HEK293 (cell line): Measurements from ENCODE around the gene SYNGR1.

ENCODE experiments used
- CTCF ChIA-PET: fragments of 350-600 bp; formaldehyde crosslinking; extraction: SDS; loops from one replicate; lab custom pipeline; 2021; ENCODE audit warnings: antibody characterized with exemption; lab: Yijun Ruan, JAX
- POLR2A ChIA-PET: fragments of 300-600 bp; formaldehyde crosslinking; extraction: SDS; loops from one replicate; lab custom pipeline; 2020; ENCODE audit warnings: antibody characterized with exemption, inconsistent platforms; lab: Yijun Ruan, JAX
- H3K27ac ChIP-seq: fragments of 200-500 bp; sonication (Bioruptor generic); 2 replicates; pipeline ENCODE4 v1.5.1; 2014; ENCODE audit warnings: low read depth, low read length, control low read depth, inconsistent platforms; ENCODE audit errors: extremely low read depth
- H3K36me3 ChIP-seq, 2 experiments: fragments of 200-500 bp in 1 of 2; sonication (Bioruptor generic) in 1 of 2; 1 replicate in 1 of 2; 2 replicates in 1 of 2; pipeline ENCODE4 v1.5.1; 2014 to 2017; ENCODE audit warnings: inconsistent platforms in 2 of 2, low read length in 2 of 2; ENCODE audit not compliant: control insufficient read depth in 2 of 2, insufficient read depth in 1 of 2
- H3K4me1 ChIP-seq: fragments of 200-500 bp; sonication (Bioruptor generic); 2 replicates; pipeline ENCODE4 v1.5.1; 2014; ENCODE audit warnings: mild to moderate bottlenecking, low read length, inconsistent platforms; ENCODE audit not compliant: control insufficient read depth, insufficient read depth
- H3K4me3 ChIP-seq: 2 replicates; pipeline ENCODE4 v1.5.1; 2011; ENCODE audit warnings: low read depth, mild to moderate bottlenecking, control low read depth, low read length, moderate library complexity
- H3K9me3 ChIP-seq: fragments of 200-500 bp; sonication (Bioruptor generic); 2 replicates; pipeline ENCODE4 v1.5.1; 2014; ENCODE audit warnings: low read depth, low read length, inconsistent platforms; ENCODE audit not compliant: control insufficient read depth, insufficient read depth
- BCL11A ChIP-seq: fragments of 450-650 bp; formaldehyde crosslinking; IDR thresholded peaks from 2 replicates; pipeline ENCODE4 v1.5.1; 2016; ENCODE audit warnings: low read depth, missing biosample characterization, missing genetic modification characterization
- HOXC10 ChIP-seq: sonication (generic); formaldehyde crosslinking; IDR thresholded peaks from 2 replicates; pipeline ENCODE4 v1.8.1; 2023; ENCODE audit warnings: mild to moderate bottlenecking, missing genetic modification reagents
- HOXD13 ChIP-seq: sonication (generic); formaldehyde crosslinking; IDR thresholded peaks from 2 replicates; pipeline ENCODE4 v1.8.0; 2022; ENCODE audit warnings: missing genetic modification reagents, borderline replicate concordance
- ZBTB1 ChIP-seq: fragments of 450-650 bp; formaldehyde crosslinking; IDR thresholded peaks from 2 replicates; pipeline ENCODE4 v1.5.1; 2016; ENCODE audit warnings: missing biosample characterization, missing genetic modification characterization
- ZBTB17 ChIP-seq: fragments of 450-650 bp; formaldehyde crosslinking; IDR thresholded peaks from 2 replicates; pipeline ENCODE4 v1.5.1; 2016; ENCODE audit warnings: missing biosample characterization, missing genetic modification characterization
- ZEB2 ChIP-seq: fragments of 450-650 bp; formaldehyde crosslinking; IDR thresholded peaks from 2 replicates; pipeline ENCODE4 v1.5.1; 2016; ENCODE audit warnings: missing biosample characterization, missing genetic modification characterization
- ZFP69B ChIP-seq: fragments of 450-650 bp; formaldehyde crosslinking; IDR thresholded peaks from 2 replicates; pipeline ENCODE4 v1.5.1; 2016; ENCODE audit warnings: missing biosample characterization, missing genetic modification characterization
- ZNF174 ChIP-seq: fragments of 450-650 bp; formaldehyde crosslinking; IDR thresholded peaks from 2 replicates; pipeline ENCODE4 v1.5.0; 2017; ENCODE audit warnings: missing biosample characterization, mild to moderate bottlenecking, missing genetic modification characterization
- ZNF211 ChIP-seq: fragments of 450-650 bp; formaldehyde crosslinking; IDR thresholded peaks from 2 replicates; pipeline ENCODE4 v1.5.1; 2016; ENCODE audit warnings: low read depth, missing biosample characterization, missing genetic modification characterization
- ZNF292 ChIP-seq: fragments of 450-650 bp; formaldehyde crosslinking; IDR thresholded peaks from 2 replicates; pipeline ENCODE4 v1.5.1; 2016; ENCODE audit warnings: low read depth, missing biosample characterization, missing genetic modification characterization, borderline replicate concordance
- ZNF311 ChIP-seq: fragments of 450-650 bp; formaldehyde crosslinking; IDR thresholded peaks from 2 replicates; pipeline ENCODE4 v1.5.1; 2017; ENCODE audit warnings: missing biosample characterization, missing genetic modification characterization, borderline replicate concordance
- ZNF426 ChIP-seq: fragments of 450-650 bp; formaldehyde crosslinking; IDR thresholded peaks from 2 replicates; pipeline ENCODE4 v1.5.1; 2017; ENCODE audit warnings: missing biosample characterization, missing genetic modification characterization, mild to moderate bottlenecking, inconsistent platforms, moderate library complexity
- ZNF549 ChIP-seq: fragments of 450-650 bp; IDR thresholded peaks from 2 replicates; pipeline ENCODE4 v1.5.1; 2018; ENCODE audit warnings: missing biosample characterization, missing genetic modification characterization, mild to moderate bottlenecking, inconsistent platforms, moderate library complexity
- ZNF660 ChIP-seq: fragments of 450-650 bp; IDR thresholded peaks from 2 replicates; pipeline ENCODE4 v1.5.1; 2018; ENCODE audit warnings: missing biosample characterization, mild to moderate bottlenecking, missing genetic modification characterization
- ZNF664 ChIP-seq: fragments of 450-650 bp; formaldehyde crosslinking; IDR thresholded peaks from 2 replicates; pipeline ENCODE4 v1.5.1; 2016; ENCODE audit warnings: missing biosample characterization, missing genetic modification characterization
- ZNF701 ChIP-seq: fragments of 450-650 bp; formaldehyde crosslinking; IDR thresholded peaks from 2 replicates; pipeline ENCODE4 v1.5.1; 2016; ENCODE audit warnings: missing biosample characterization, missing genetic modification characterization
- ZNF776 ChIP-seq: fragments of 450-650 bp; formaldehyde crosslinking; IDR thresholded peaks from 2 replicates; pipeline ENCODE4 v1.5.0; 2017; ENCODE audit warnings: missing biosample characterization, missing genetic modification characterization, borderline replicate concordance
- ZSCAN23 ChIP-seq: fragments of 450-650 bp; formaldehyde crosslinking; IDR thresholded peaks from 2 replicates; pipeline ENCODE4 v1.5.1; 2016; ENCODE audit warnings: missing biosample characterization, missing genetic modification characterization
- TF ChIP-seq, protein P1 (sequence below): fragments of 450-650 bp; formaldehyde crosslinking; IDR thresholded peaks from 2 replicates; pipeline ENCODE4 v1.5.1; 2017; ENCODE audit warnings: missing biosample characterization, missing genetic modification characterization
- TF ChIP-seq, protein P2 (sequence below): sonication (generic); formaldehyde crosslinking; IDR thresholded peaks from 2 replicates; pipeline ENCODE4 v1.8.1; 2022; ENCODE audit warnings: mild to moderate bottlenecking, moderate library complexity, missing genetic modification reagents
- TF ChIP-seq, protein P3 (sequence below): fragments of 450-650 bp; formaldehyde crosslinking; IDR thresholded peaks from 2 replicates; pipeline ENCODE4 v1.5.1; 2016; ENCODE audit warnings: missing biosample characterization, missing genetic modification characterization
- TF ChIP-seq, protein P4 (sequence below): fragments of 450-650 bp; formaldehyde crosslinking; IDR thresholded peaks from 2 replicates; pipeline ENCODE4 v1.5.1; 2016; ENCODE audit warnings: missing biosample characterization, missing genetic modification characterization
- TF ChIP-seq, protein P5 (sequence below): fragments of 450-650 bp; formaldehyde crosslinking; IDR thresholded peaks from 2 replicates; pipeline ENCODE4 v1.5.1; 2016; ENCODE audit warnings: missing biosample characterization, missing genetic modification characterization

SYNGR1 gene, protein sequence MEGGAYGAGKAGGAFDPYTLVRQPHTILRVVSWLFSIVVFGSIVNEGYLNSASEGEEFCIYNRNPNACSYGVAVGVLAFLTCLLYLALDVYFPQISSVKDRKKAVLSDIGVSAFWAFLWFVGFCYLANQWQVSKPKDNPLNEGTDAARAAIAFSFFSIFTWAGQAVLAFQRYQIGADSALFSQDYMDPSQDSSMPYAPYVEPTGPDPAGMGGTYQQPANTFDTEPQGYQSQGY

DNA sequence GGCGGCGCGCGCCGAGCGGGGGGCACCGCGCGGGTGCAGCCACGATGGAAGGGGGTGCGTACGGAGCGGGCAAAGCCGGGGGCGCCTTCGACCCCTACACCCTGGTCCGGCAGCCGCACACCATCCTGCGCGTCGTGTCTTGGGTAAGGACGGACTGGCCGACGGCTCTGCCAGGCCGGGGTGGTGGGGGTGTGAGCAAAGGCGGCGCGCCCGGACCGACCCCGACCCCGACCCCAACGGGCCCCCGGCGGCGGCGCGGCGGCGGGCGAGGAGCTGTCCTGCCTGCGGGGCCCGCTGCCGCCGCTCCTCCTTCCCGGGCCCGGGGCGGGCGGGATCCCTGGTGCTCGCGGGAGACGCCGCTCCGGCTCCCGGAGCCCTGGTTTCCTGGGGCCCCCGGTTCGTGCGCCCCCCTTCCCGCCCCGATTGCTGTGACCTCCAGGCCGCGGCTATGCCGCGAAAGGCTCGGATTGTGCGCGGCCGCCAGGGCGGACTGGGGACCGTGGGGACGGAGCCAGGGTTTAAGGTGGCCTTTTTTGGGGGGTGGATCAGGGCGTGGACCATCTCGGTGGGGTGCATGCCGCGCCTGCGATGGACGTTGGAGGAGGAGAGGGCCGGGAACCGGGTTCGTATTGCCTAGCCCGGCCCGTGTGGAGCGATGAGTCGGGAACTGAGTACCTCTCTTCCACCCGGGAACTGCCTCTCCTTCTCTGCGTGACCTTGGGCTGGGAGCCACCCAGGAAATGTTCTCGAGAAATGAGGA lies at the start of gene SYNGR1:
SYNGR1 (plus strand) TSS at position 25 of the 760 bp plus-strand sequence; CDS start at position 45, 20 bp downstream.
- Histone ChIP-seq H3K36me3 (no peaks in the 10 kb centered on the region), H3K27ac (peak within 1 kb of the TSS; percentile 74), H3K4me1 (peaks cover 15% of the 10 kb centered on the region), H3K9me3 (no peaks in the 10 kb centered on the region), H3K4me3 (peak within 1 kb of the TSS; percentile 76)
- POLR2A ChIA-PET = interaction anchor here (1.0 to 2.0 kb wide), 3 partner anchors 8 to 170 kb away, joined by 3 to 15 read pairs (median 4); partner anchors contain the start of genes ATF4 and RPL3
- CTCF ChIA-PET = interaction anchor here (0.7 to 1.9 kb wide), 4 partner anchors 19 to 54 kb away, joined by 3 to 8 read pairs (median 3); no protein-coding TSS in a partner anchor
- TF ChIP-seq HOXC10 (CRISPR knock-in tag) (no peak), ZNF174 (tag by site-specific recombination) (no peak), ZFP69B (tag by site-specific recombination) (no peak), ZNF311 (no peak), ZSCAN23 (tag by site-specific recombination) (no peak), BCL11A (tag by site-specific recombination) (no peak), ZNF701 (tag by site-specific recombination) (no peak), HOXD13 (CRISPR knock-in tag) (no peak), ZEB2 (tag by site-specific recombination) (0 out of 2 replicates have a peak, but pooled peaks have one; percentile 22), ZBTB17 (no peak), ZNF211 (tag by site-specific recombination) (no peak), ZNF664 (no peak), ZNF549 (tag by site-specific recombination) (no peak), ZNF292 (tag by site-specific recombination) (0 out of 2 replicates have a peak, but pooled peaks have one; percentile 7), ZNF660 (tag by site-specific recombination) (no peak), ZNF426 (tag by site-specific recombination) (no peak), ZNF776 (tag by site-specific recombination) (no peak), ZBTB1 (tag by site-specific recombination) (no peak)
- TF ChIP-seq, protein P1, sequence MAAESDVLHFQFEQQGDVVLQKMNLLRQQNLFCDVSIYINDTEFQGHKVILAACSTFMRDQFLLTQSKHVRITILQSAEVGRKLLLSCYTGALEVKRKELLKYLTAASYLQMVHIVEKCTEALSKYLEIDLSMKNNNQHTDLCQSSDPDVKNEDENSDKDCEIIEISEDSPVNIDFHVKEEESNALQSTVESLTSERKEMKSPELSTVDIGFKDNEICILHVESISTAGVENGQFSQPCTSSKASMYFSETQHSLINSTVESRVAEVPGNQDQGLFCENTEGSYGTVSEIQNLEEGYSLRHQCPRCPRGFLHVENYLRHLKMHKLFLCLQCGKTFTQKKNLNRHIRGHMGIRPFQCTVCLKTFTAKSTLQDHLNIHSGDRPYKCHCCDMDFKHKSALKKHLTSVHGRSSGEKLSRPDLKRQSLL (tag by site-specific recombination) = no peak
- TF ChIP-seq, protein P2, sequence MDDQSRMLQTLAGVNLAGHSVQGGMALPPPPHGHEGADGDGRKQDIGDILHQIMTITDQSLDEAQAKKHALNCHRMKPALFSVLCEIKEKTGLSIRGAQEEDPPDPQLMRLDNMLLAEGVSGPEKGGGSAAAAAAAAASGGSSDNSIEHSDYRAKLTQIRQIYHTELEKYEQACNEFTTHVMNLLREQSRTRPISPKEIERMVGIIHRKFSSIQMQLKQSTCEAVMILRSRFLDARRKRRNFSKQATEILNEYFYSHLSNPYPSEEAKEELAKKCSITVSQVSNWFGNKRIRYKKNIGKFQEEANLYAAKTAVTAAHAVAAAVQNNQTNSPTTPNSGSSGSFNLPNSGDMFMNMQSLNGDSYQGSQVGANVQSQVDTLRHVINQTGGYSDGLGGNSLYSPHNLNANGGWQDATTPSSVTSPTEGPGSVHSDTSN (CRISPR knock-in tag) = no peak
- TF ChIP-seq, protein P3, sequence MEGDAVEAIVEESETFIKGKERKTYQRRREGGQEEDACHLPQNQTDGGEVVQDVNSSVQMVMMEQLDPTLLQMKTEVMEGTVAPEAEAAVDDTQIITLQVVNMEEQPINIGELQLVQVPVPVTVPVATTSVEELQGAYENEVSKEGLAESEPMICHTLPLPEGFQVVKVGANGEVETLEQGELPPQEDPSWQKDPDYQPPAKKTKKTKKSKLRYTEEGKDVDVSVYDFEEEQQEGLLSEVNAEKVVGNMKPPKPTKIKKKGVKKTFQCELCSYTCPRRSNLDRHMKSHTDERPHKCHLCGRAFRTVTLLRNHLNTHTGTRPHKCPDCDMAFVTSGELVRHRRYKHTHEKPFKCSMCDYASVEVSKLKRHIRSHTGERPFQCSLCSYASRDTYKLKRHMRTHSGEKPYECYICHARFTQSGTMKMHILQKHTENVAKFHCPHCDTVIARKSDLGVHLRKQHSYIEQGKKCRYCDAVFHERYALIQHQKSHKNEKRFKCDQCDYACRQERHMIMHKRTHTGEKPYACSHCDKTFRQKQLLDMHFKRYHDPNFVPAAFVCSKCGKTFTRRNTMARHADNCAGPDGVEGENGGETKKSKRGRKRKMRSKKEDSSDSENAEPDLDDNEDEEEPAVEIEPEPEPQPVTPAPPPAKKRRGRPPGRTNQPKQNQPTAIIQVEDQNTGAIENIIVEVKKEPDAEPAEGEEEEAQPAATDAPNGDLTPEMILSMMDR (tag by site-specific recombination) = 0 out of 2 replicates have a peak, but pooled peaks have one; percentile 11
- TF ChIP-seq, protein P4, sequence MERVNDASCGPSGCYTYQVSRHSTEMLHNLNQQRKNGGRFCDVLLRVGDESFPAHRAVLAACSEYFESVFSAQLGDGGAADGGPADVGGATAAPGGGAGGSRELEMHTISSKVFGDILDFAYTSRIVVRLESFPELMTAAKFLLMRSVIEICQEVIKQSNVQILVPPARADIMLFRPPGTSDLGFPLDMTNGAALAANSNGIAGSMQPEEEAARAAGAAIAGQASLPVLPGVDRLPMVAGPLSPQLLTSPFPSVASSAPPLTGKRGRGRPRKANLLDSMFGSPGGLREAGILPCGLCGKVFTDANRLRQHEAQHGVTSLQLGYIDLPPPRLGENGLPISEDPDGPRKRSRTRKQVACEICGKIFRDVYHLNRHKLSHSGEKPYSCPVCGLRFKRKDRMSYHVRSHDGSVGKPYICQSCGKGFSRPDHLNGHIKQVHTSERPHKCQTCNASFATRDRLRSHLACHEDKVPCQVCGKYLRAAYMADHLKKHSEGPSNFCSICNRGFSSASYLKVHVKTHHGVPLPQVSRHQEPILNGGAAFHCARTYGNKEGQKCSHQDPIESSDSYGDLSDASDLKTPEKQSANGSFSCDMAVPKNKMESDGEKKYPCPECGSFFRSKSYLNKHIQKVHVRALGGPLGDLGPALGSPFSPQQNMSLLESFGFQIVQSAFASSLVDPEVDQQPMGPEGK (tag by site-specific recombination) = peak; percentile 75
- TF ChIP-seq, protein P5, sequence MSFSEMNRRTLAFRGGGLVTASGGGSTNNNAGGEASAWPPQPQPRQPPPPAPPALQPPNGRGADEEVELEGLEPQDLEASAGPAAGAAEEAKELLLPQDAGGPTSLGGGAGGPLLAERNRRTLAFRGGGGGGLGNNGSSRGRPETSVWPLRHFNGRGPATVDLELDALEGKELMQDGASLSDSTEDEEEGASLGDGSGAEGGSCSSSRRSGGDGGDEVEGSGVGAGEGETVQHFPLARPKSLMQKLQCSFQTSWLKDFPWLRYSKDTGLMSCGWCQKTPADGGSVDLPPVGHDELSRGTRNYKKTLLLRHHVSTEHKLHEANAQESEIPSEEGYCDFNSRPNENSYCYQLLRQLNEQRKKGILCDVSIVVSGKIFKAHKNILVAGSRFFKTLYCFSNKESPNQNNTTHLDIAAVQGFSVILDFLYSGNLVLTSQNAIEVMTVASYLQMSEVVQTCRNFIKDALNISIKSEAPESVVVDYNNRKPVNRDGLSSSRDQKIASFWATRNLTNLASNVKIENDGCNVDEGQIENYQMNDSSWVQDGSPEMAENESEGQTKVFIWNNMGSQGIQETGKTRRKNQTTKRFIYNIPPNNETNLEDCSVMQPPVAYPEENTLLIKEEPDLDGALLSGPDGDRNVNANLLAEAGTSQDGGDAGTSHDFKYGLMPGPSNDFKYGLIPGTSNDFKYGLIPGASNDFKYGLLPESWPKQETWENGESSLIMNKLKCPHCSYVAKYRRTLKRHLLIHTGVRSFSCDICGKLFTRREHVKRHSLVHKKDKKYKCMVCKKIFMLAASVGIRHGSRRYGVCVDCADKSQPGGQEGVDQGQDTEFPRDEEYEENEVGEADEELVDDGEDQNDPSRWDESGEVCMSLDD (tag by site-specific recombination) = peak; percentile 50; the same call in 1 of the 2 replicates
